A549 (cell line): ENCODE measurements around the gene PITPNC1. TPM values are rescaled to one million over a fixed set of nuclear protein-coding genes. Genes with fewer than 3 reads are reported as not detected.
"Not testable (repeated sequence)": the region's sequence is repeated elsewhere in the genome, so short reads cannot be mapped to it uniquely, and the experiment has no call there.

Experiments
- ATAC-seq, 2 experiments: fragments of 200-7000 bp in 1 of 2; fragments of >200 bp in 1 of 2; cut with Nextera tagmentation in 1 of 2; cut with Tn5 transposase in 1 of 2; 3 replicates each; pipeline versions ENCODE4 v1.8.0 to v1.9.1; 2018 to 2020; ENCODE audit warnings: mild to moderate bottlenecking in 1 of 2, moderate library complexity in 1 of 2
- CTCF ChIA-PET: fragments of 300-600 bp; sonication (Branson Sonifier 250); formaldehyde crosslinking; extraction: SDS; loops from one replicate; lab custom pipeline; 2021; ENCODE audit warnings: antibody characterized with exemption, inconsistent platforms; lab: Yijun Ruan, JAX
- POLR2A ChIA-PET: fragments of 350-600 bp; formaldehyde crosslinking; extraction: SDS; loops from one replicate; lab custom pipeline; 2021; ENCODE audit warnings: antibody characterized with exemption, inconsistent platforms; lab: Yijun Ruan, JAX
- DNase-seq, 2 experiments: peaks; one replicate each; pipeline versions ENCODE4 v3.0.0 to v3.0.0-alpha.2; 2011 to 2016; ENCODE audit warnings: low read depth in 1 of 2, low spot score in 1 of 2
- FAIRE-seq: peaks from 2 replicates; lab custom pipeline; 2011; peaks lifted over from hg19 to GRCh38; lab: Jason Lieb, UNC
- H3K27ac ChIP-seq, 2 experiments: fragments of >200 bp; sonication (Bioruptor Twin); formaldehyde crosslinking; 3 replicates each; pipeline ENCODE4 v1.5.1; 2016 to 2017
- H3K4me1 ChIP-seq: fragments of >200 bp; sonication (Bioruptor Twin); formaldehyde crosslinking; 3 replicates; pipeline ENCODE4 v1.6.1; 2016
- H3K4me2 ChIP-seq: fragments of >200 bp; sonication (Bioruptor Twin); formaldehyde crosslinking; 3 replicates; pipeline ENCODE4 v1.6.1; 2016
- H3K4me3 ChIP-seq: fragments of >200 bp; sonication (Bioruptor Twin); formaldehyde crosslinking; 3 replicates; pipeline ENCODE4 v1.5.1; 2016
- H3K9me3 ChIP-seq: fragments of >200 bp; sonication (Bioruptor Twin); formaldehyde crosslinking; 3 replicates; pipeline ENCODE4 v1.6.1; 2016
- CHD2 ChIP-seq: fragments of 150-350 bp; IDR thresholded peaks from 2 replicates; pipeline ENCODE4 v1.6.1; 2014; ENCODE audit warnings: low read length; ENCODE audit not compliant: partially characterized antibody
- CHD4 ChIP-seq: fragments of 200-600 bp; sonication (generic); IDR thresholded peaks from 2 replicates; pipeline ENCODE4 v1.6.1; 2016; ENCODE audit warnings: antibody characterized with exemption, mild to moderate bottlenecking, borderline replicate concordance
- EHMT2 ChIP-seq: fragments of 200-600 bp; sonication (generic); IDR thresholded peaks from 2 replicates; pipeline ENCODE4 v1.6.1; 2016; ENCODE audit warnings: antibody characterized with exemption, low read depth, mild to moderate bottlenecking, moderate library complexity
- FOSB ChIP-seq: fragments of 250-450 bp; sonication (Bioruptor Pico); IDR thresholded peaks from 2 replicates; pipeline ENCODE4 v1.5.0; 2020; ENCODE audit warnings: mild to moderate bottlenecking, moderate library complexity
- HDAC2 ChIP-seq: fragments of 200-600 bp; sonication (generic); IDR thresholded peaks from 2 replicates; pipeline ENCODE4 v1.6.1; 2016
- POLR2AphosphoS2 ChIP-seq: conservative IDR thresholded peaks from 2 replicates; pipeline ENCODE4 v1.6.1; 2012; ENCODE audit warnings: low read length, improper control_type of control experiment, inconsistent platforms
- REST ChIP-seq: fragments of 200-600 bp; sonication (generic); IDR thresholded peaks from 2 replicates; pipeline ENCODE4 v1.6.1; 2016; ENCODE audit warnings: antibody characterized with exemption, mild to moderate bottlenecking, moderate library complexity
- RNF2 ChIP-seq: fragments of 200-600 bp; sonication (generic); IDR thresholded peaks from 2 replicates; pipeline ENCODE4 v1.6.1; 2016; ENCODE audit warnings: low read depth, mild to moderate bottlenecking, antibody characterized with exemption, moderate library complexity, borderline replicate concordance
- SREBF2 ChIP-seq: fragments of 450-650 bp; IDR thresholded peaks from 2 replicates; pipeline ENCODE4 v1.6.1; 2014; ENCODE audit warnings: mild to moderate bottlenecking, moderate library complexity
- ZC3H11A ChIP-seq: fragments of 450-650 bp; IDR thresholded peaks from 2 replicates; pipeline ENCODE4 v1.6.1; 2014; ENCODE audit warnings: antibody characterized with exemption, mild to moderate bottlenecking
- ZNF302 ChIP-seq: fragments of 250-450 bp; sonication (Bioruptor Pico); IDR thresholded peaks from 2 replicates; pipeline ENCODE4 v1.9.0; 2021; ENCODE audit warnings: inconsistent platforms, mild to moderate bottlenecking, moderate library complexity
- WGBS: methylation state at CpG from one replicate; pipeline ENCODE4 v1.1.6; 2017; ENCODE audit errors: missing lambda C conversion rate; 5-methylcytosine and 5-hydroxymethylcytosine counted together
- polyA plus RNA-seq, 4 experiments: library from polyadenylated mRNA; depleted of rRNA in 3 of 4; stranded (reverse); fragments of >200 nt; fragmentation: RNase III in 1 of 4; extraction: RNeasy Plus Mini Kit Qiagen cat#74134 plus additional on column Dnase treatment in 1 of 4; gene quantifications; 2 replicates in 3 of 4; 3 replicates in 1 of 4; pipeline ENCODE4 v1.2.3, GENCODE V29; 2011 to 2017

Gene PITPNC1
- polyA plus RNA-seq, 2 of the 4 experiments (the other 2 are of a cell fraction): 3.7 to 11.2 TPM

GRCh38 chr17:67403483-67403882 is 26.4 kb downstream of the PITPNC1 start (continued):
- TF ChIP-seq REST (no peak), ZC3H11A (no peak), ZNF302 (CRISPR knock-in tag) (no peak)

- CTCF ChIA-PET: interaction anchor here (1.9 kb wide), 1 partner anchor 30 kb away, joined by 5 read pairs; no protein-coding TSS in a partner anchor
- whole genome bisulfite sequencing: 76% methylated on average over 3 of the region's 3 CpGs
- H3K27ac ChIP-seq, DNase-seq, H3K4me2 ChIP-seq, H3K9me3 ChIP-seq, FAIRE-seq, H3K4me3 ChIP-seq, POLR2A ChIA-PET, H3K4me1 ChIP-seq, ATAC-seq: not testable (repeated sequence)
These were observed 31.4 kb downstream of the PITPNC1 start for GRCh38 chr17:67408455-67408830.

- no peak for FAIRE-seq
- WGBS: 77% methylated on average over 4 of the region's 4 CpGs
- CTCF ChIA-PET: interaction anchor here (1.2 to 2.2 kb wide), 5 partner anchors 11 to 64 kb away, joined by 3 to 10 read pairs (median 3); no protein-coding TSS in a partner anchor
These were observed 34.3 kb downstream of the PITPNC1 start for GRCh38 chr17:67411397-67411796.

GRCh38 chr17:67412032-67412431 is 35.0 kb downstream of the PITPNC1 start:
- Histone ChIP-seq H3K4me2 (peak overlapping the region; percentile 2; the same call in 1 of the 3 replicates), H3K9me3 (0 out of 3 replicates have a peak, but pooled peaks cover 3% of the 10 kb centered on the region), H3K27ac (no peak overlapping the region), H3K4me1 (peaks cover 7% of the 10 kb centered on the region; the same call in 2 of the 3 replicates), H3K4me3 (no peak overlapping the region)
- CTCF ChIA-PET: interaction anchor here (1.2 to 2.2 kb wide), 5 partner anchors 10 to 63 kb away, joined by 3 to 10 read pairs (median 3); no protein-coding TSS in a partner anchor
- no peak for ATAC-seq
- WGBS: 32% methylated on average over 4 of the region's 4 CpGs
- FAIRE-seq: no peak
- POLR2A ChIA-PET: no interaction called here
- peak in 1 of 2 experiments; percentile 28 for DNase-seq
- TF ChIP-seq CHD4 (0 out of 2 replicates have a peak, but pooled peaks have one; percentile 20), HDAC2 (no peak)

More at GRCh38 chr17:67411397-67411796, 34.3 kb downstream of the PITPNC1 start:
- ATAC-seq (no peak), DNase-seq (no peak)
- Histone ChIP-seq H3K9me3 (0 out of 3 replicates have a peak, but pooled peaks cover 3% of the 10 kb centered on the region), H3K4me3 (no peak overlapping the region), H3K4me2 (no peak overlapping the region; the same call in 2 of the 3 replicates), H3K4me1 (peaks cover 7% of the 10 kb centered on the region; the same call in 2 of the 3 replicates), H3K27ac (no peak overlapping the region)
- TF ChIP-seq EHMT2 (no peak), SREBF2 (no peak), POLR2AphosphoS2 (no peak), REST (no peak), RNF2 (no peak), CHD2 (no peak), FOSB (CRISPR knock-in tag) (no peak)
- POLR2A ChIA-PET: no interaction called here
